ENCODE data around the gene MAGI3.
"Not testable (repeated sequence)": the region's sequence is repeated elsewhere in the genome, so short reads cannot be mapped to it uniquely, and the experiment has no call there.

Gene MAGI3

DNA sequence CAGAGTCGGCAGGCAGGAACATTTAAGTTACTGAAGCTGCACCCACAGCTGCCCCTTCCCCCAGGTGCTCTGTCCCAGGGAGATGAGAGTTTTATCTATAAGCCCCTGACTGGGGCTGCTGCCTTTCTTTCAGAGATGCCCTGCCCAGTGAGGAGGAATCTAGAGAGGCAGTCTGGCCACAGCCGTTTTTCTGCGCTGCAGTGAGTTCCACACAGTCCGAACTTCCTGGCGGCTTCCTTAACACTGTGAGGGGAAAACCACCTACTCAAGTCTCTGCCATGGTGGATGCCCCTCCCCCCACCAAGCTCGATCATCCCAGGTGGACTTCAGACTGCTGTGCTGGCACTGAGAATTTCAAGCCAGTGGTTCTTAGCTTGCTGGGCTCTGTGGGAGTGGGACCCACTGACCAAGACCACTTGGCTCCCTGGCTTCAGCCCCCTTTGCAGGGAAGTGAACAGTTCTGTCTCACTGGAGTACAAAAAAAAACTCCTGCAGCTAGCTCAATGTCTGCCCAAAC lies 185.5 kb downstream of the MAGI3 start:
- not testable (repeated sequence) for H3K27ac ChIP-seq (ENCODE audit: low read length); H3K27me3 ChIP-seq (ENCODE audit: control insufficient read depth, insufficient read depth, low read length); H3K4me3 ChIP-seq (ENCODE audit: low read length); H3K36me3 ChIP-seq (ENCODE audit: control insufficient read depth, insufficient read depth, low read length); DNase-seq (ENCODE audit: low read depth, low spot score); H3K9me3 ChIP-seq (ENCODE audit: control insufficient read depth, insufficient read depth, low read length); H3K4me1 ChIP-seq (ENCODE audit: control insufficient read depth, insufficient read depth, low read length)
- WGBS (ENCODE audit: insufficient coverage, insufficient read length), result no CpG with 5 or more reads among the region's 6 CpGs

DNA sequence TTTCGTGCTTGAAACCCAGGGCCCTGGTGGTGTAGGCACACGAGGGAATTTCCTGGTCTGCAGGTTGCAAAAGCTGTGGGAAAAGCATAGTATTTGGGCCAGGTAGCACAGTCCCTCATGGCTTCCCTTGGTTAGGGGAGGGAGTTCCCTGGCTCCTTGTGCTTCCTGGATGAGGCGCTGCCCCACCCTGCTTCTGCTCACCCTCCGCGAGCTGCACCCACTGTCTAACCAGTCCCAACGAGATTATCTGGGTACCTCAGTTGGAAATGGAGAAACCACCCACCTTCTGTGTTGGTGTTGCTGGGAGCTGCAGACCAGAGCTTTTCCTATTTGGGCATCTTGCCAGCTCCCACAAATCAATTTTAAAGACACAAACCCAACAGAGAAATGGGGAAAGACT lies 186.0 kb downstream of the MAGI3 start:
- no peak for DNase-seq (ENCODE audit: low read depth, low spot score)
- no CpG with 5 or more reads among the region's 6 CpGs for WGBS (ENCODE audit: insufficient coverage, insufficient read length)

GRCh38 chr1:113579256-113580018 lies 189.1 kb downstream of the MAGI3 start:
- Histone ChIP-seq H3K27me3 (ENCODE audit: control insufficient read depth, insufficient read depth, low read length) (no peaks in the 10 kb centered on the region), H3K4me1 (ENCODE audit: control insufficient read depth, insufficient read depth, low read length) (0 out of 2 replicates have a peak, but pooled peaks cover 1% of the 10 kb centered on the region), H3K36me3 (ENCODE audit: control insufficient read depth, insufficient read depth, low read length) (no peaks in the 10 kb centered on the region), H3K27ac (ENCODE audit: low read length) (no peak overlapping the region), H3K4me3 (ENCODE audit: low read length) (no peak overlapping the region), H3K9me3 (ENCODE audit: control insufficient read depth, insufficient read depth, low read length) (no peaks in the 10 kb centered on the region)
- no CpG with 5 or more reads among the region's 2 CpGs for WGBS (ENCODE audit: insufficient coverage, insufficient read length)
- DNase-seq (ENCODE audit: low read depth, low spot score), result no peak

More for the DNA sequence above, 186.0 kb downstream of the MAGI3 start:
- Histone ChIP-seq H3K27ac (ENCODE audit: low read length) (no peak overlapping the region), H3K9me3 (ENCODE audit: control insufficient read depth, insufficient read depth, low read length) (no peaks in the 10 kb centered on the region), H3K27me3 (ENCODE audit: control insufficient read depth, insufficient read depth, low read length) (no peaks in the 10 kb centered on the region), H3K36me3 (ENCODE audit: control insufficient read depth, insufficient read depth, low read length) (no peaks in the 10 kb centered on the region), H3K4me3 (ENCODE audit: low read length) (no peak overlapping the region), H3K4me1 (ENCODE audit: control insufficient read depth, insufficient read depth, low read length) (0 out of 2 replicates have a peak, but pooled peaks cover 1% of the 10 kb centered on the region)

DNA sequence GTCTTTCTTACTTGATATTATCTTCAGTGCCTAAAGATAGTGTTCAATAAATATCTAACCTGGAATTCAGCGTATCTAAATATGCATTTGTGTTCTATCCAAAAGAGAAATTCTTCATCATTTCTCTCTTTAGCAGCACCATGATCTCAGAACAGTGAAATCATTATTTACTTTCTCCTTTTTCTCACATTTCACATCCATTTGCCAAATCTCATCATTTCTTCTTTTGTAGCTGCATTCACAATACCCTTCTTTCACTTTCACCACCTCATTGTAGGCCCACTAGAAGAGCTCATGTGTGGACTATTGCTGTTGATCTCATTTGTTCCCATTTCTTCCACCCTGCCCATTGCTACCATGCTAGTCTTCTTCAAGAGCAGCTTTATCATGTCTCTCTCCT lies 191.0 kb downstream of the MAGI3 start:
- H3K9me3 ChIP-seq (ENCODE audit: control insufficient read depth, insufficient read depth, low read length), result no peaks in the 10 kb centered on the region
- no peaks in the 10 kb centered on the region for H3K36me3 ChIP-seq (ENCODE audit: control insufficient read depth, insufficient read depth, low read length)
- no peak overlapping the region for H3K27ac ChIP-seq (ENCODE audit: low read length)
- no peaks in the 10 kb centered on the region for H3K27me3 ChIP-seq (ENCODE audit: control insufficient read depth, insufficient read depth, low read length)
- H3K4me1 ChIP-seq (ENCODE audit: control insufficient read depth, insufficient read depth, low read length), result no peaks in the 10 kb centered on the region
- no CpG with 5 or more reads among the region's 1 CpG for WGBS (ENCODE audit: insufficient coverage, insufficient read length)
- no peak for DNase-seq (ENCODE audit: low read depth, low spot score)
- H3K4me3 ChIP-seq (ENCODE audit: low read length), result no peak overlapping the region

DNA sequence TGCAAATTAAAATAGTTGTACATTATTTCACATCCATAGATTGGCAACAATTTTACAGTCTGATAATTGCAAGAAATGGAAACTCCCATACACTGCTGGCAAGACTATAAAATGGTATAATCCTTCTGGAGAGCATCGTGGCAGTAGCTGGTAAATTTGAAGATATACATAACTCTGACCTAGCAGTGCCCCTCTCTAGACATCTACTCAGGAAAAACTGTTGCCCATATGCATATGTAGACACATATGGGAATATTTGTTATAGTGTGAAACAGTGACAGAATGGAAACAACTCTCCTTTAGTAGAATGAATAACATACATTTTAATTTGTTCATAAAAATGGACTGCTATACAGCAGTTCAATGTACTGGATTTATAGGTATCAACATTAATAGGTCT lies 191.8 kb downstream of the MAGI3 start:
- no CpG with 5 or more reads among the region's 1 CpG for WGBS (ENCODE audit: insufficient coverage, insufficient read length)
- Histone ChIP-seq H3K9me3 (ENCODE audit: control insufficient read depth, insufficient read depth, low read length) (no peaks in the 10 kb centered on the region), H3K27me3 (ENCODE audit: control insufficient read depth, insufficient read depth, low read length) (no peaks in the 10 kb centered on the region), H3K4me3 (ENCODE audit: low read length) (no peak overlapping the region), H3K36me3 (ENCODE audit: control insufficient read depth, insufficient read depth, low read length) (no peaks in the 10 kb centered on the region), H3K27ac (ENCODE audit: low read length) (no peak overlapping the region), H3K4me1 (ENCODE audit: control insufficient read depth, insufficient read depth, low read length) (no peaks in the 10 kb centered on the region)
- DNase-seq (ENCODE audit: low read depth, low spot score), result no peak

DNA sequence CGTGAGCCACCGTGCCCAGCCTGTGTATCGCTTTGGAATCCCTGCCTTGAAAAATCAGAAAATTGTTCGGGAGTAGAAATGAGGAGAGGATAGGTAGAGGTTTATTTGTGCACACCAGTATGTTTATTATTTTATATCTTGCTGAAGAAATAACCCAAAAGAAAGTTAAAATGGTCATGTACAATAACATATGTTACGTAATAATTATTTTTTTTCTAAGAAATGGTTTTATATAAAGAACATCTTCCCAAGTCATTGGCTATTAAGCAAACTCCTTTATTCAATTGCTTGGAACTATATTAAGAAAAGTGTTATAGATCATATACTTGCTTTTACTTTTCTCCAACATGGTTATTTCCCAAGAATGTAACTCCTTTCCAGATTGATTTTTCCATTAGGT lies 197.2 kb downstream of the MAGI3 start:
- H3K9me3 ChIP-seq (ENCODE audit: control insufficient read depth, insufficient read depth, low read length), result no peaks in the 10 kb centered on the region
- H3K4me1 ChIP-seq (ENCODE audit: control insufficient read depth, insufficient read depth, low read length), result no peaks in the 10 kb centered on the region
- no CpG with 5 or more reads among the region's 5 CpGs for WGBS (ENCODE audit: insufficient coverage, insufficient read length)
- no peaks in the 10 kb centered on the region for H3K36me3 ChIP-seq (ENCODE audit: control insufficient read depth, insufficient read depth, low read length)
- no peak overlapping the region for H3K27ac ChIP-seq (ENCODE audit: low read length)
- no peak for DNase-seq (ENCODE audit: low read depth, low spot score)
- H3K27me3 ChIP-seq (ENCODE audit: control insufficient read depth, insufficient read depth, low read length), result no peaks in the 10 kb centered on the region
- no peak overlapping the region for H3K4me3 ChIP-seq (ENCODE audit: low read length)

- H3K27ac ChIP-seq (ENCODE audit: low read length), result no peak overlapping the region
- H3K27me3 ChIP-seq (ENCODE audit: control insufficient read depth, insufficient read depth, low read length), result no peaks in the 10 kb centered on the region
- H3K4me1 ChIP-seq (ENCODE audit: control insufficient read depth, insufficient read depth, low read length), result no peaks in the 10 kb centered on the region
- no peak for DNase-seq (ENCODE audit: low read depth, low spot score)
- WGBS (ENCODE audit: insufficient coverage, insufficient read length), result no CpG with 5 or more reads among the region's 1 CpG
- no peak overlapping the region for H3K4me3 ChIP-seq (ENCODE audit: low read length)
- no peaks in the 10 kb centered on the region for H3K9me3 ChIP-seq (ENCODE audit: control insufficient read depth, insufficient read depth, low read length)
- no peaks in the 10 kb centered on the region for H3K36me3 ChIP-seq (ENCODE audit: control insufficient read depth, insufficient read depth, low read length)
Observed at GRCh38 chr1:113592230-113592629, 201.9 kb downstream of the MAGI3 start.

DNA sequence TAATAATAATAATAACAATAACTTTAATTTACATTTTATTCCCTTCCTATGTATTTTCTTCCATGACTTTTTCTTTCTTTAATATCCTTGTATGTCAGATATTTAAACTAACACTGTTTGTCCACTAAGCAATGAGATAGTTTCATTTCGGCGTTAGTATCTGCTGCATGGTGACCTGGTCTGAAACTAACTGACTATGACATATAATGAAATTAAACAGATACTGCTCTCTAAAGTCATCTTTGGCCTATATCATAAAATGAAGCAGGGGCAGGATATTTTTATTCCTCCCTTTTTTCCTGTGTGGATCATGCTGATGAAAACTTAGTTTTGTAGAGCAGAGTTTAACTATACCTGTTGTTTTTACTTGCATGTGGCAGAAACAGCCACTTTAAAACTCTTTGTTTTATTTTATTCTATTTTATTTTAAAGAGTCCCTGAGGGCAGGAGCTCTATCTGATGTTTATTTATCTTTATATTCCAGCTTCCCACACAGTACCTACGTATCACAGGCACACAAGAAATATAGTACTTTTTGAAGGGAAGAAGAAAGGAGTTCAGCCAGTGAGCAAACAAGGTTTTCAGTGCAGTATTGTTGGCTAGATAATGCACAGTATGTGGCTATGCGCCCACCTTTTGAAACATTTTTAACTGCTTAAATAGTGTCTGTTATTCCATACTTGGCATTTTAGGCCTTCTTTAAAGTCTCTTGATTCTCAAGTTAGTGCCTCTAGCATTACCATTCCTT lies 203.4 kb downstream of the MAGI3 start:
- no CpG with 5 or more reads among the region's 4 CpGs for WGBS (ENCODE audit: insufficient coverage, insufficient read length)
- Histone ChIP-seq H3K4me1 (ENCODE audit: control insufficient read depth, insufficient read depth, low read length) (no peaks in the 10 kb centered on the region), H3K36me3 (ENCODE audit: control insufficient read depth, insufficient read depth, low read length) (no peaks in the 10 kb centered on the region)

DNA sequence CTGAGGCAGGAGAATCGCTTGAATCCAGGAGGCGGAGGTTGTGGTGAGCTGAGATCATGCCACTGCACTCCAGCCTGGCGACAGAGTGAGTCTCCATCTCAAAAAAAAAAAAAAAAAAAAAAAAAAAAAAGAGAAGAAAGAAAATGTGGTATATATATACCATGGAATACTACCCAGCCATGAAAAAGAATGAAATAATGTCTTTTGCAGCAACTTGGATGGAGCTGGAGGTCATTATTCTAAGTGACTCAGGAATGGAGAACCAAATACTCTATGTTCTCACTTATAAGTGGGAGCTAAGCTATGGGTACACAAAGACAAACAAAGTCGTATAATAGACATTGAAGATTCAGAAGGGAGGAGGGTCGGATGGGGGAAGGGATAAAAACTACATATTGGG lies 214.2 kb downstream of the MAGI3 start:
- H3K4me1 ChIP-seq (ENCODE audit: control insufficient read depth, insufficient read depth, low read length); H3K36me3 ChIP-seq (ENCODE audit: control insufficient read depth, insufficient read depth, low read length); DNase-seq (ENCODE audit: low read depth, low spot score); H3K27me3 ChIP-seq (ENCODE audit: control insufficient read depth, insufficient read depth, low read length); H3K4me3 ChIP-seq (ENCODE audit: low read length); H3K9me3 ChIP-seq (ENCODE audit: control insufficient read depth, insufficient read depth, low read length); H3K27ac ChIP-seq (ENCODE audit: low read length): not testable (repeated sequence)
- no CpG with 5 or more reads among the region's 5 CpGs for WGBS (ENCODE audit: insufficient coverage, insufficient read length)

More for the DNA sequence above, 203.4 kb downstream of the MAGI3 start:
- H3K27me3 ChIP-seq (ENCODE audit: control insufficient read depth, insufficient read depth, low read length), result no peaks in the 10 kb centered on the region
- no peak overlapping the region for H3K27ac ChIP-seq (ENCODE audit: low read length)
- no peak overlapping the region for H3K4me3 ChIP-seq (ENCODE audit: low read length)
- H3K9me3 ChIP-seq (ENCODE audit: control insufficient read depth, insufficient read depth, low read length), result no peaks in the 10 kb centered on the region
- no peak for DNase-seq (ENCODE audit: low read depth, low spot score)

- Histone ChIP-seq H3K9me3 (ENCODE audit: control insufficient read depth, insufficient read depth, low read length) (no peaks in the 10 kb centered on the region), H3K4me1 (ENCODE audit: control insufficient read depth, insufficient read depth, low read length) (no peaks in the 10 kb centered on the region), H3K27me3 (ENCODE audit: control insufficient read depth, insufficient read depth, low read length) (no peaks in the 10 kb centered on the region), H3K36me3 (ENCODE audit: control insufficient read depth, insufficient read depth, low read length) (no peaks in the 10 kb centered on the region), H3K27ac (ENCODE audit: low read length) (no peak overlapping the region), H3K4me3 (ENCODE audit: low read length) (no peak overlapping the region)
- DNase-seq (ENCODE audit: low read depth, low spot score), result no peak
Observed at GRCh38 chr1:113605146-113605545, 214.8 kb downstream of the MAGI3 start.

Data from iPS DF 6.9 (cell line).